Germinal center (tissue), 1 donor: ENCODE measurements around the gene DUS1L.

Experiments used
- DNase-seq: peaks from one replicate; pipeline ENCODE4 v3.0.0; 2012; ENCODE audit warnings: mixed read lengths, low spot score

DUS1L gene

DNA sequence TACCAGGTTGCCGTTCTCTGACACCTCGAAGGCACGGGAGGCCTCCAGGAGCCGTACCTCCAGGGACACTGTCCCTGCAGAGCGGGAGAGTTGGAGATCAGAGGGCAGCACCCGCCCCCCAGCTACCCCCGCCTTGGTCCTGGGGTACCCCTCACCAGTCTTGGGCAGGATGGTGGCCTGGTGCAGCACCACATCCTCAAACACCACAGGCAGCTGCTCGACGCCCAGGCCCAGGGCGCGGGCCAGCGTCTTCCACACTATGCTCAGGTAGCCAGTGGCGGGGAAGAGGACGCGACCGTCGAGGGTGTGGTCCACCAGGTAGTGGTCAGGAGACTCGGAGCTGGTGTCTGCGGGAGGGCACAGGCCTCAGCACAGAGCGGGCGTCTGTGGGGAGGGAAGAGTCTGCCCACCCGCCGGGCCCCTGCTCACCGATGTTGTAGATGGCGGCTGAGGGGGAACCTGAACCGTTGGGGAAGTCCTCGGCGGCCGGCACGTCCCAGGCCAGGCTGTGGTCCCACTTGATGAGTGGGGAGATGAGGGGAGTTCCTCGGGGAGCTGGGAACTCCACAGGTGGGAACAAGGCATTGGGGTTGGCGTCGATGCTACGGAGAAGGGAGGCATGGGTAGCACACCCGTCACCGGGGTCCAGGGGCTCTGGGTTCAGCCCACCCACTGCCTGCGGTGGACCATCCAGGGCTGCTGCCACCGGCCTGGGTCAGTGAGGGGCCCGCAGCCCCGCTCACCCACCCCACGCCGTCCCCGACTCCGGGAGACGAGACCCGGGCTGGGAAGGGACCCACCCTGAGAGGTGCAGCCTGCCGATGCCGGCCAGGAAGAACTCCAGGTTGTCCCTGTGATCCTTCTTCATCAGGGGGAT lies 22.6 kb upstream of the DUS1L start:
- DNase-seq, result no peak

DNA sequence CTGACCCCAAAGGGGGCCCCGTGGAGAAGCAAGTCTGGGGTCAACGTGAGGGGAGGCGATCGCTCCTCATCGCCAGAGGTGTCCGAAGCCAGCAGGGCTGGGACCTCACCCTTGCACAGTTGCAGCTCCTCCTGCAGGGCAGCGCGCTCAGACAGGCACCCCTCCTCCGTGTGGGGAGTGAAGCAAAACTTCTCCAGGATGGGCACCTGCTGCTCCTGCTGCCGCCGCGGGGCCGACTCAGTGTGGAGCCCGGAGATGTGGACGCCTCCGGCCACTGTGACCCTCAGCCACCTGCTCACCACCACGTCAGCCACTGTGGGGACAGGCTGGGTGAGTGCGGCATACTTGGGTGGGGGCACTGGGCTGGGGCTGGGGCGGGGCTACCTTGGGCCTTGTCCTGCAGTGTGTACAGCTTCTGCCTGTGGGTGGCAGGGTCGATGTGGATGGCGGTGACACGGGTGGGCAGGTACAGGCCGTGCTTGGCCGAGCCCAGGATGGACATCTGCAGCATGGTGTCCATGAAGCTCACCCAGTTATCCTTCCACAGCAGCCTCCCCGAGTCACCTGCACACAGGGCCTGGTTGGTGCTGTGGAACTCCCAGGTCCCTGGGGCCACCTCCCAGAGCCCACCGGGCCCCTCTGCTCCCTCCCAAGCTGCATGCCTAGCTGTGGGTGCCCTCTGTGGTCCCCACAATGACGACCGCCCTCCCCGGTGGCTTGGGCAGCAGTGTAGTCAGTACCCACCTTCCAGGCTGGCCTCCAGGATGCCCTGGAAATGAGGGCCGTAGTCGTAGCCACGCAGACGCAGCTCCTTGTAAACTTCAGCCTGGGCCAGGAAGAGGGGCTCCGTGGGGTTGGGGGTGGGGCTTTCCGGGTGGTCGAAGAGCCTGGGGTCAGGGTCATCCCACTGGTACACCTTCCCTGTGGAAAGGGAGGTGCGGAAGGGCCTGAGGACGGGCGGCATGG lies 21.6 kb upstream of the DUS1L start:
- DNase-seq, result no peak

- no peak for DNase-seq
These were observed 20.5 kb upstream of the DUS1L start for GRCh38 chr17:82085931-82086764.

DNA sequence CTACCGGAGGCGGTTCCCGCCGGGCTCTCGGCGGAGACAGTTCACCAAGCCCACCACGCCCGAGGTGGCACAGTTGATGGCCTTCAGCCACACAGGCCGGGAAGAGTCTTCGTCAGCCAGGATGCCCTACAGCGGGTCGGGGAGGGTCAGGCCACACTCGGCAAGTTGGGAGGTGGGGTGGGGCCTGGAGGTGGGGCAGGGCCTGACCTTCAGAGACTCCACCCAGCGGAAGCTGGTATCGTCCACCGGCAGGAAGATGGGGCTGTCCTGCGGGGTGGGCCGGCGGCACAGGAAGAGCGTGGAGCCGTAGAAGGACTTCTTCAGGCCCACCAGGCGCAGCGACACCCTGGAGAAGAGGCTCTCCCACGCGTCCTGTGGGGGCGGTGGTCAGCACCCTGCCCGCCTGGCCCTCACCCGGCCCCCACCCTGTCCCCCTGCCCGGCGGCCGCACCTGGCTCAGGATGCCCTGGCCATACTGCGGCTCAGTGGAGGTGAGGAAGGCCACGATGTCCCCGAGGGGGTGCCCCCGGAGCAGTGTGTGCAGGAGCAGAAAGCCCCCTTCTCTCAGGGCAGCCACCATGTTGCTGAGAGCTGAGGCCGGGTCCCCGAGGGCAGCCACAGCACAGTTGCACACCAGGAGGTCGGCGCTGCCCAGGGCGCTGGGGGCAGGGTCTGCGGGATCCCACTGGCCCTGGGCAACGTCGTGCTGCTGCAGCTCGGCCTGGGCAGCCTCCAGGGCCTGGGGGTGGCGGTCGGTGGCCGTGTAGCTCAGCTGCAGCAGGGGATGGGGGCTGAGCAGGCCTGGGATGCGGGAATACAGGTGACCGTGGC lies 19.6 kb upstream of the DUS1L start:
- no peak for DNase-seq

DNA sequence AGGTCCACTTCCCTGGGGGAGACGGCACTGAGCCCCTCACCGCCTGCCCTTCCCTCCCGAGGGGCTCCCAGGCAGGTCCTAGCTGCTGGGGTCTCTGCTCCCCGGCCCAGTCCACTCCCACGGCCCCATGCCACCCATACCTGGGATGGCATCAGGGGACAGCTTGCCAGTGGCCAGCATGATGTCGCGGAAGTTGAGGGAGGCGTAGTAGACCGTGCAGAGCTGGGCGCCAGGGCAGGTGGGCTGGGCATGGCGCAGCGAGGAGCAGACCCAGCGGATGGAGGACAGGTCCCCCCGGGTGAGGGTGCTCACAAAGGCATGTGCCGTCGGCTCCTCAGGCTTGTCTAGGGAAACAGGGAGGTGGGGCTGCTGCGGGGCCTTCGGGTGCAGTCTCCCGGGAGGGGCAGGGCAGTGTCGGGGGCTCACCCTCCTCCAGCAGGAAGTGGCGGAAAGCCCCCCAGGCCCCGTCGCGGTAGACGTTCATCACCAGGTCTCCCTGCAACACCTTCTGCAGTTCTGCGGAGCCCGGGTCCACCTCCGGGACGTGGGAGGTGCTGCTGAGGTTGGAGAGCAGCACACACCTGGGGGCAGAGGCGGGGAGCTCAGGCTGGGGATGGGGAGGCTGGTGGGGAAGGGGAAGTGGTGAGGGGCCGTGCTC lies 18.9 kb upstream of the DUS1L start:
- no peak for DNase-seq

- DNase-seq, result no peak
These were observed 18.1 kb upstream of the DUS1L start for GRCh38 chr17:82083533-82084359.

DNA sequence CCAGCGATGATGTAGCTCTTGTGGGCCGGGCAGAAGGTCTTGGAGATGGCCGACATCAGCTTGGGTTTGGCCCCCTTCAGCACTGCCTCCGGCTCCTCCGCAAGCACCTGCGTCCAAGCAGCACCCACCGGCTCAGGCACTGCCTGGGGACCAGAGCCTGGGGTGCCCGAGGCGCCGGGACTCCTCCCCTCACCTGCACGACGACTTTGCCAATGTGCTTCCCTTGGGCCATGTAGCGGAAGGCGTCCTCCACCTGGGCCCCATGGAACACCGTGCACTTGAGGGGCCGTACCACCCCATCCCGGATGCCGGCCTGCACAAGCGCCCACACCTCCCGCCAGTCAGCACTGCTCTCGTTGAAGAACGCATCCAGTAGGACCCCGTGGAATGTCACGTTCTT lies 17.4 kb upstream of the DUS1L start:
- no peak for DNase-seq

GRCh38 chr17:82082456-82082855 lies 16.9 kb upstream of the DUS1L start:
- no peak for DNase-seq

- DNase-seq, result no peak
These were observed 16.4 kb upstream of the DUS1L start for GRCh38 chr17:82081966-82082365.

DNA sequence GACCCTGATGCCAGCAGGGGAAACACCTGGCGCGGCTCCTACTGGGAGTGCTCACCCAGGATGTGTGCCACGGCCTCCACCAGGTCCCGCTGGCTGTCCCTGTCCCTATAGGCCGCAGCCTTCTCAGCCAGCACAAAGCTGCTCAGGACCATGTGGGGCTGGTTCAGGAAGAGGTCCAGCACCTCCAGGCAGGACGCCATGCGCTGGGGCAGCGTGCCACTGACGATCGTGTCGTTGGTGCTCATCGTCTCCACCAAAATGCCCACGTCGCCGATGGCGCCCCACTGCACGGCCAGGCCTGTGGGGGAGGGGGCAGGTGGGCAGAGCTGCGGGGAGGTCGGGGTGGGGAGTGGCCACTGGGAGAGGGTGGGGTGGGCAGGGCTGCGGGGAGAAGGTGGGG lies 15.9 kb upstream of the DUS1L start:
- DNase-seq, result no peak

- DNase-seq, result no peak
These were observed 15.3 kb upstream of the DUS1L start for GRCh38 chr17:82080789-82081464.

DNA sequence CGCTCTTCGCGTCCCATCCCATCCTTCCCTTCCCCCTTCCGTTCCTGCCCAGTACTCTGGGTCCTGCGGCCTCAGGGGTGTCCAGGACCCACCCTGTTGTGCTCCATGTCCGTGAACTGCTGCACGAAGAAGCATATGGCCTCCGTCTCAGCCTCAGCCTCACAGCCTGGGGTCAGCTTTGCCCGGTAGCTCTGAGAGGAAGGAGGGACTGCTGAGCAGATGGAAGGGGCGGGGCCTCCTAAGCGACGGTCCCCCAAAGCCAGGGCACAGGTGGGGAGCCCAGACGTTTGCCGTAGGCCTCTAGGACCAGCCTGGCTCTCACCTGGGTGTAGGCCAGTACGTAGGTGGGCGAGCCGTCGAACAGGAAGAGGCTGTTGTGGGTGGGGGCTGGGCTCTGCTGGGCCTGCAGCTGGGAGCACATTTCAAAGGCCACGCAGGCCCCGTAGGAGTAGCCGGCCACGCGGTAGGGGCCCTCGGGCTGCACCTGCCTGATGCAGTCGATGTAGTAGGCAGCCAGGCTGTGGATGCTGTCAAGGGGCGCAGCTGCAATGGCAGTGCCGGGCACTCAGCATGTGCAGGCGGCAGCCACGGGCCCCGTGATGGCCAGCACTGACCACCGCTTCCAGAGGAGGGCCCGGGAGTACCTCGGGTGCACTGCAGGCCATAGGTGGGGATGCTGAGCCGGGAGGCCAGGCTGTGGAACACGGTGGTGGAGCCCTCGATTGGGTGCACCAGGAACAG lies 14.6 kb upstream of the DUS1L start:
- no peak for DNase-seq

- DNase-seq, result no peak
These were observed 13.5 kb upstream of the DUS1L start for GRCh38 chr17:82079001-82079677.

DNA sequence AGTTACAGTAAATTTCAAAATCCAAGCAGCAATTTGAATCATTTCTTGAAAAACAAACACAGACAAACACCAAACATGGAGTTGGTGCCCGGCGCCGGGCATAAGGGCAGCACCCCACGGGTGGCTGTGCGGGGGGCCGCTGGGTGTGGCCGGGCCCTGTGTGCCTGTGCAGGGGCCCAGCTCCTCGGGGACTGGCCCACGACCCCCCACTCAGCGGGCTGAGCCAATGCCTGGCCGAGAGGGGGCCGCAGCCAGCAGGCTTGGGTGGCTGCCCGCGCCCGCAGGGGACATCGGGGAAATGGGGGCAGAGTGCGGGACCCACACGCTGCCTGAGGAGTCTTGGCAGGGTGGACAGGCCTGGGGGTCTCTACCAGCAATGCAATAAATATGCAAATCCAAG lies 12.8 kb upstream of the DUS1L start:
- DNase-seq, result no peak

- DNase-seq, result no peak
These were observed 12.2 kb upstream of the DUS1L start for GRCh38 chr17:82077617-82078358.

- no peak for DNase-seq
These were observed 11.4 kb upstream of the DUS1L start for GRCh38 chr17:82076785-82077591.
